Type B pancreatic cell (in vitro differentiated cells): Measurements from ENCODE around the gene CD52. TPM values are rescaled to one million over a fixed set of nuclear protein-coding genes. Genes with fewer than 3 reads are reported as not detected.
"Not testable (repeated sequence)": the region's sequence is repeated elsewhere in the genome, so short reads cannot be mapped to it uniquely, and the experiment has no call there.

Experiments
- DNase-seq: peaks from one replicate; pipeline ENCODE4 v3.0.0; 2021; ENCODE audit warnings: mixed read lengths; ENCODE audit not compliant: unreplicated experiment; ENCODE audit errors: extremely low spot score
- H3K27ac Mint-ChIP-seq: 2 replicates; pipeline ENCODE4 v1.8.0; 2021; ENCODE audit warnings: mild to moderate bottlenecking, mixed read lengths
- H3K27me3 Mint-ChIP-seq: 2 replicates; pipeline ENCODE4 v1.8.0; 2021; ENCODE audit warnings: mixed read lengths
- H3K36me3 Mint-ChIP-seq: 2 replicates; pipeline ENCODE4 v1.8.0; 2021; ENCODE audit warnings: mixed read lengths
- H3K4me1 Mint-ChIP-seq: one replicate; pipeline ENCODE4 v1.8.0; 2021; ENCODE audit warnings: mixed read lengths; ENCODE audit not compliant: unreplicated experiment
- H3K4me3 Mint-ChIP-seq: 2 replicates; pipeline ENCODE4 v1.8.0; 2021; ENCODE audit warnings: mild to moderate bottlenecking, mixed read lengths
- H3K9me3 Mint-ChIP-seq: 2 replicates; pipeline ENCODE4 v1.8.0; 2021; ENCODE audit warnings: mixed read lengths
- total RNA-seq: library from RNA; stranded (reverse); gene quantifications from 2 replicates; pipeline ENCODE4 v1.2.1, GENCODE V29; 2021; ENCODE audit warnings: low replicate concordance
- TF ChIP-seq, protein P1 (sequence below): fragments of 200-600 bp; sonication (generic); conservative IDR thresholded peaks from 2 replicates; pipeline ENCODE4 v1.5.0; 2021; ENCODE audit warnings: antibody characterized with exemption, mild to moderate bottlenecking

CD52 gene
- total RNA-seq, 1 donor from 2014 or later, result 0.75 TPM

DNA sequence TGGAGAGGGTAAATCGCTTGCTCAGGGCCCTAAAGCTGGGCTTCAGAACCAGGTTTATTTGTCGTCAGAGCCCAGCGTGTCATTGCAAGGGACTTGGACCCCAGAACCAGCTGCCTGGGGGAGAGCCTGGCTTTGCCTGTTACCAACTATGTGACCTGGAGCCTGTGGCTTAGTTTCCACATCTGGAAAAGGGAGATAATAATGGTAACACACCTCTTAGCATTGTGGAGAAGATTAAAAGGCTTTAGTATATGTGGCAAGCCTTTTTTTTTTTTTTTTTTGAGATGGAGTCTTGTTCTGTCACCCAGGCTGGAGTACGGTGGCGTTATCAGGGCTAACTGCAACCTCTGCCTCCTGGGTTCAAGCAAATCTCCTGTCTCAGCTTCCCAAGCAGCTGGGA is 12.5 kb downstream of the CD52 start:
- H3K27me3 Mint-ChIP-seq, result peaks cover 4% of the 10 kb centered on the region
- no peak overlapping the region for H3K4me3 Mint-ChIP-seq
- no peaks in the 10 kb centered on the region for H3K36me3 Mint-ChIP-seq
- H3K4me1 Mint-ChIP-seq, result no peaks in the 10 kb centered on the region
- TF ChIP-seq, protein P1, sequence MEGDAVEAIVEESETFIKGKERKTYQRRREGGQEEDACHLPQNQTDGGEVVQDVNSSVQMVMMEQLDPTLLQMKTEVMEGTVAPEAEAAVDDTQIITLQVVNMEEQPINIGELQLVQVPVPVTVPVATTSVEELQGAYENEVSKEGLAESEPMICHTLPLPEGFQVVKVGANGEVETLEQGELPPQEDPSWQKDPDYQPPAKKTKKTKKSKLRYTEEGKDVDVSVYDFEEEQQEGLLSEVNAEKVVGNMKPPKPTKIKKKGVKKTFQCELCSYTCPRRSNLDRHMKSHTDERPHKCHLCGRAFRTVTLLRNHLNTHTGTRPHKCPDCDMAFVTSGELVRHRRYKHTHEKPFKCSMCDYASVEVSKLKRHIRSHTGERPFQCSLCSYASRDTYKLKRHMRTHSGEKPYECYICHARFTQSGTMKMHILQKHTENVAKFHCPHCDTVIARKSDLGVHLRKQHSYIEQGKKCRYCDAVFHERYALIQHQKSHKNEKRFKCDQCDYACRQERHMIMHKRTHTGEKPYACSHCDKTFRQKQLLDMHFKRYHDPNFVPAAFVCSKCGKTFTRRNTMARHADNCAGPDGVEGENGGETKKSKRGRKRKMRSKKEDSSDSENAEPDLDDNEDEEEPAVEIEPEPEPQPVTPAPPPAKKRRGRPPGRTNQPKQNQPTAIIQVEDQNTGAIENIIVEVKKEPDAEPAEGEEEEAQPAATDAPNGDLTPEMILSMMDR, result no peak
- DNase-seq, result no peak
- no peak overlapping the region for H3K27ac Mint-ChIP-seq
- H3K9me3 Mint-ChIP-seq, result no peaks in the 10 kb centered on the region

- H3K36me3 Mint-ChIP-seq, DNase-seq, H3K27ac Mint-ChIP-seq, H3K4me1 Mint-ChIP-seq, H3K9me3 Mint-ChIP-seq, H3K27me3 Mint-ChIP-seq, H3K4me3 Mint-ChIP-seq: not testable (repeated sequence)
These were observed 15.6 kb downstream of the CD52 start for GRCh38 chr1:26333312-26333711.

DNA sequence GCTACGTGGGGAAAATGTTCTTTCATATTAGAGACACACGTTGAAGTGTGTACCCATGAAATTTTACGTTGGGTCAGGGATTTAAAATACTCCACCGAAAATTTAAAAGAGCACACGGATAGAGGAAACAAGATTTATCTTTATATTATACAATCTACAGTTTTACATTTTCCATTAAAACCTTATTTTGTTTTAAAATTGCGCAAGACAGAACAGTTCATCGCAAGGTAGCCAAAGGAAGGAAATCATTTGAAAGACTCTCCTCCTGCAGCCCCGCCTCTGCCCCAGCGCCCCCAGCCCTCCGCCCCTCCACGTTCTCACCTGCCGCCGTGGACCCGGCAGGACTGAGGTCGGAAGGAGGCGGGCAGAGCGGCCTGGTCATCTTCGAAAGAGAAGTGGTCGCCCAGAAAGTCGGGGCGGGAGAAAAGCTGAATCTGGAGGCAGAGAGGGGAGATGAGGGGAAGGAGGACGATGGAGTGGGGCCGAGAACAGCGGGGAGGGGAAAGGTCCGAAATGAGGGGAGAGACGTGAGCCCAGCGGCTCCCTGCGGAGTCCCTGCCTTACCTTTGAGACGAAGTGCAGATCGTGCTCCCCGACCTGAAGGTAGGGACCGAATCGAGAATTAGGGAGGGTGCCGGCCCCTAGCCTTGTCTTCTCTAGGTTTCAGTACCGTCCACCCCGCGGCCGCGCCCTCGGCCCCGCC is 18.2 kb downstream of the CD52 start:
- no peak for DNase-seq
- Mint-ChIP-seq H3K4me1 (no peaks in the 10 kb centered on the region), H3K27ac (peak overlapping the region; percentile 56)

DNA sequence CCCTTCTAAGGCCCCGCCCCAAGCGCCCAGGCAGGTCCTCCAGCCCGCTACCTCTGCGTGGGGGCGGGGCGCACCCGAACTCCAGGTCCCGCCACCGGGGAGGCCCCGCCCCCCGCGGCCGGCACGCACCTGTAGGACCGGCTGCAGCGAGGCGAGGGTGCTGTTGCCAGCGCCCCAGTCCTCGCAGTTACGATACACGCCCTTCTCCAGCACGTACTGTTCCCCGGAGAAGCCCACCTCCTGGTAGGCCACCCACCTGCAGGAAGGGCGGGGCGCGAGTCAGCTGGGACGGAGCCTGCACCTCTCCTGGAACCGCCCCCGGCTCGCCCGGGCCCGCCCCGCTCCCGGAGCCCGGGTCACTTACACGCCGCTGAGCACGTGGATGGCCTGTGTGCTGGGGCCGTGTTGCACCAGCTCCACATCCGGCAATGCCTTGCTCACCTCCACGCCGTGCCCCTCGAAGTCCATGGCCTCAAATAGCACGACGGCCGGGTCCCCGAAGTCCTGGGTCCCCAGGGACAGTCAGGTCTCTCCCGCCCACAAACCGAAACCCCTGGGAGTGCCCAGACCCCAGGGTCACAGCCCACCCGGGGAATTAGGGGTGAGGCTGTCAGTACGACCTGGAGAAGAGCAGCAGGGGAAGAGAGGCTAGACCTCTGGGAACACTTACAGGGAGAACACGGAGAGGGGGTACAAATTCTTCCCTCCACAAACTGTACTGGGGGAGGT is 18.9 kb downstream of the CD52 start:
- peak; percentile 88 for DNase-seq

More for the DNA sequence above, 18.2 kb downstream of the CD52 start:
- H3K36me3 Mint-ChIP-seq, result no peaks in the 10 kb centered on the region
- H3K4me3 Mint-ChIP-seq, result peak overlapping the region; percentile 91
- TF ChIP-seq, protein P1, result no peak
- H3K27me3 Mint-ChIP-seq, result peaks cover 11% of the 10 kb centered on the region
- no peaks in the 10 kb centered on the region for H3K9me3 Mint-ChIP-seq

DNA sequence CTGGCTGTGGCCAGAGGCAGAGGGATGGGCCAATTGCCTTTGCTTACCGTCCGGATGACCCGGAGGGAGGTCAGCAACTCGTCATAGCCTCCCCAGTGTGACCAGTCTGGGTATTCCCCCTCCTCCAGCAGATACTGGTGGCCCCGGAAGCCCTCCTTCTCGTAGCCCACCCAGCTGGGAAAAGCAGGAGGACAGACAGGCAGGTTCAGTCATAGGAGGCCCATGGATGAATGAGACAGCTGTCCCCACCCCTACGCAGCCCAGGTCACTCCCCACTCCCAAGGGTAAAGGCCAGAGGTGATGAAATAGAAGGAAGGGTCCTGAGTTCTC is 19.4 kb downstream of the CD52 start:
- no peak overlapping the region for H3K27ac Mint-ChIP-seq
- no peak for DNase-seq
- H3K4me1 Mint-ChIP-seq, result no peaks in the 10 kb centered on the region
- H3K36me3 Mint-ChIP-seq, result no peaks in the 10 kb centered on the region
- no peaks in the 10 kb centered on the region for H3K9me3 Mint-ChIP-seq
- H3K4me3 Mint-ChIP-seq, result no peak overlapping the region
- peaks cover 11% of the 10 kb centered on the region for H3K27me3 Mint-ChIP-seq
- TF ChIP-seq, protein P1, result no peak

More for the DNA sequence above, 18.9 kb downstream of the CD52 start:
- Mint-ChIP-seq H3K27me3 (peaks cover 11% of the 10 kb centered on the region), H3K4me1 (no peaks in the 10 kb centered on the region), H3K9me3 (no peaks in the 10 kb centered on the region), H3K4me3 (peak overlapping the region; percentile 91), H3K36me3 (no peaks in the 10 kb centered on the region), H3K27ac (no peak overlapping the region)
- TF ChIP-seq, protein P1, result no peak

GRCh38 chr1:26337625-26338024 is 19.9 kb downstream of the CD52 start:
- Mint-ChIP-seq H3K27me3 (peaks cover 11% of the 10 kb centered on the region), H3K9me3 (no peaks in the 10 kb centered on the region), H3K27ac (no peak overlapping the region), H3K4me3 (peak overlapping the region; percentile 47), H3K4me1 (no peaks in the 10 kb centered on the region), H3K36me3 (no peaks in the 10 kb centered on the region)
- TF ChIP-seq, protein P1, result no peak
- no peak for DNase-seq
